Natural killer cell (primary cell): ENCODE measurements around the gene WSCD2. TPM values are rescaled to one million over a fixed set of nuclear protein-coding genes. Genes with fewer than 3 reads are reported as not detected.
A peak's percentile ranks its signal among the peaks of the same experiment; 100 is the strongest.

Experiments used
- ATAC-seq, 3 donors: fragments of 150-1000 bp in 2 of 3; fragments of 200-7000 bp in 1 of 3; cut with Tn5 transposase; 1 replicate in 1 of 3; 2 replicates in 2 of 3; pipeline ENCODE4 v1.10.0; 2021; ENCODE audit warnings: mild to moderate bottlenecking in 2 of 3, moderate library complexity in 2 of 3
- DNase-seq, 2 donors: peaks; one replicate each; pipeline versions ENCODE4 v3.0.0 to v3.0.0-alpha.2; 2013 to 2021; ENCODE audit warnings: mixed read lengths in 1 of 2
- H3K27ac ChIP-seq: one replicate; pipeline ENCODE4 v1.5.1; 2013; ENCODE audit warnings: mild to moderate bottlenecking, low read length
- H3K27me3 ChIP-seq: one replicate; pipeline ENCODE4 v1.6.1; 2013; ENCODE audit warnings: low read length; ENCODE audit not compliant: control insufficient read depth, insufficient read depth
- H3K36me3 ChIP-seq: one replicate; pipeline ENCODE4 v1.6.1; 2013; ENCODE audit warnings: low read length; ENCODE audit not compliant: control insufficient read depth, insufficient read depth
- H3K4me1 ChIP-seq: one replicate; pipeline ENCODE4 v1.6.1; 2013; ENCODE audit warnings: low read length; ENCODE audit not compliant: control insufficient read depth, insufficient read depth
- H3K4me3 ChIP-seq: one replicate; pipeline ENCODE4 v1.5.1; 2013; ENCODE audit warnings: low read length
- H3K9me3 ChIP-seq: one replicate; pipeline ENCODE4 v1.6.1; 2013; ENCODE audit warnings: low read length; ENCODE audit not compliant: control insufficient read depth, insufficient read depth
- H3K27ac Mint-ChIP-seq, 2 donors: one replicate each; pipeline ENCODE4 v1.8.0; 2022; ENCODE audit warnings: mild to moderate bottlenecking in 2 of 2, mixed read lengths in 2 of 2, moderate library complexity in 1 of 2
- H3K27me3 Mint-ChIP-seq, 2 donors: one replicate each; pipeline ENCODE4 v1.8.0; 2022; ENCODE audit warnings: low read depth in 2 of 2, mixed read lengths in 2 of 2
- H3K36me3 Mint-ChIP-seq: one replicate; pipeline ENCODE4 v1.8.0; 2022; ENCODE audit warnings: mixed read lengths
- H3K4me1 Mint-ChIP-seq, 2 donors: one replicate each; pipeline ENCODE4 v1.8.0; 2022; ENCODE audit warnings: mixed read lengths in 2 of 2
- H3K4me3 Mint-ChIP-seq: one replicate; pipeline ENCODE4 v1.8.0; 2022; ENCODE audit warnings: mild to moderate bottlenecking, moderate library complexity, mixed read lengths
- H3K9me3 Mint-ChIP-seq, 2 donors: one replicate each; pipeline ENCODE4 v1.8.0; 2022; ENCODE audit warnings: mixed read lengths in 2 of 2
- WGBS: methylation state at CpG from one replicate; pipeline ENCODE4 v1.1.7; 2013; ENCODE audit warnings: missing lambda C conversion rate; ENCODE audit not compliant: insufficient coverage; 5-methylcytosine and 5-hydroxymethylcytosine counted together
- intact Hi-C: fragments of 100-400 bp; cut with micrococcal nuclease; formaldehyde crosslinking; loops from one replicate; pipeline ENCODE4 v1.14.2; 2022
- total RNA-seq, 4 donors: library from RNA; stranded (reverse); fragments of 120-200 nt in 1 of 4; gene quantifications; one replicate each; pipeline versions ENCODE4 v1.2.3 to v1.2.4, GENCODE V29; 2013 to 2022
- TF ChIP-seq, protein P1 (sequence below): fragments of 200-600 bp; IDR thresholded peaks from one replicate; pipeline ENCODE4 v1.8.0; 2022; ENCODE audit warnings: antibody characterized with exemption

The WSCD2 gene
- total RNA-seq, 3 donors from 2014 or later (not counting 1 experiment from before 2014, with no cell fraction given) = 0.32 to 0.78 TPM; not detected in 1

GRCh38 chr12:108255252-108255602 is 126.1 kb downstream of the WSCD2 start:
- Histone ChIP-seq H3K4me3 (no peak overlapping the region), H3K27me3 (no peaks in the 10 kb centered on the region), H3K36me3 (no peaks in the 10 kb centered on the region), H3K27ac (no peak overlapping the region), H3K9me3 (no peaks in the 10 kb centered on the region), H3K4me1 (peaks cover 5% of the 10 kb centered on the region)
- peaks cover 11 to 16% of the 10 kb centered on the region in 2 donors for H3K4me1 Mint-ChIP-seq
- WGBS = 100% methylated on average over 3 of the region's 3 CpGs
- no peak overlapping the region for H3K27ac Mint-ChIP-seq
- H3K4me3 Mint-ChIP-seq = no peak overlapping the region
- intact Hi-C loops = no loop called here
- H3K36me3 Mint-ChIP-seq = peaks cover 12% of the 10 kb centered on the region
- ATAC-seq (no peak), DNase-seq (no peak)
- peaks cover 0 to under 1% of the 10 kb centered on the region in 2 donors for H3K9me3 Mint-ChIP-seq
- TF ChIP-seq, protein P1, sequence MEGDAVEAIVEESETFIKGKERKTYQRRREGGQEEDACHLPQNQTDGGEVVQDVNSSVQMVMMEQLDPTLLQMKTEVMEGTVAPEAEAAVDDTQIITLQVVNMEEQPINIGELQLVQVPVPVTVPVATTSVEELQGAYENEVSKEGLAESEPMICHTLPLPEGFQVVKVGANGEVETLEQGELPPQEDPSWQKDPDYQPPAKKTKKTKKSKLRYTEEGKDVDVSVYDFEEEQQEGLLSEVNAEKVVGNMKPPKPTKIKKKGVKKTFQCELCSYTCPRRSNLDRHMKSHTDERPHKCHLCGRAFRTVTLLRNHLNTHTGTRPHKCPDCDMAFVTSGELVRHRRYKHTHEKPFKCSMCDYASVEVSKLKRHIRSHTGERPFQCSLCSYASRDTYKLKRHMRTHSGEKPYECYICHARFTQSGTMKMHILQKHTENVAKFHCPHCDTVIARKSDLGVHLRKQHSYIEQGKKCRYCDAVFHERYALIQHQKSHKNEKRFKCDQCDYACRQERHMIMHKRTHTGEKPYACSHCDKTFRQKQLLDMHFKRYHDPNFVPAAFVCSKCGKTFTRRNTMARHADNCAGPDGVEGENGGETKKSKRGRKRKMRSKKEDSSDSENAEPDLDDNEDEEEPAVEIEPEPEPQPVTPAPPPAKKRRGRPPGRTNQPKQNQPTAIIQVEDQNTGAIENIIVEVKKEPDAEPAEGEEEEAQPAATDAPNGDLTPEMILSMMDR = no peak
- H3K27me3 Mint-ChIP-seq = peaks cover 0 to 6% of the 10 kb centered on the region in 2 donors

- Mint-ChIP-seq H3K9me3 (peaks cover 2 to 11% of the 10 kb centered on the region in 2 donors), H3K36me3 (peaks cover 22% of the 10 kb centered on the region), H3K4me1 (peaks cover 11 to 16% of the 10 kb centered on the region in 2 donors), H3K4me3 (no peak overlapping the region), H3K27ac (no peak overlapping the region), H3K27me3 (peaks cover 0 to 6% of the 10 kb centered on the region in 2 donors)
- peaks cover 2% of the 10 kb centered on the region for H3K9me3 ChIP-seq
- H3K4me3 ChIP-seq = no peak overlapping the region
- DNase-seq (no peak), ATAC-seq (peak in 1 of 3 donors; percentile 32)
- intact Hi-C loops = no loop called here
- peaks cover 5% of the 10 kb centered on the region for H3K4me1 ChIP-seq
- no peak overlapping the region for H3K27ac ChIP-seq
- no peaks in the 10 kb centered on the region for H3K27me3 ChIP-seq
- WGBS = 49% methylated on average over 3 of the region's 3 CpGs
- TF ChIP-seq, protein P1 = no peak
- no peaks in the 10 kb centered on the region for H3K36me3 ChIP-seq
These were observed 127.9 kb downstream of the WSCD2 start for GRCh38 chr12:108257004-108257403.

- no peak overlapping the region for H3K27ac Mint-ChIP-seq
- peaks cover 4 to 11% of the 10 kb centered on the region in 2 donors for H3K9me3 Mint-ChIP-seq
- H3K36me3 Mint-ChIP-seq = peaks cover 22% of the 10 kb centered on the region
- DNase-seq (no peak), ATAC-seq (no peak)
- H3K4me1 Mint-ChIP-seq = peaks cover 11 to 16% of the 10 kb centered on the region in 2 donors
- no peak overlapping the region for H3K4me3 Mint-ChIP-seq
- Histone ChIP-seq H3K9me3 (peaks cover 2% of the 10 kb centered on the region), H3K4me1 (peaks cover 5% of the 10 kb centered on the region), H3K27me3 (no peaks in the 10 kb centered on the region), H3K36me3 (no peaks in the 10 kb centered on the region), H3K4me3 (no peak overlapping the region), H3K27ac (no peak overlapping the region)
- TF ChIP-seq, protein P1 = no peak
- intact Hi-C loops = no loop called here
- WGBS = 94% methylated on average over 2 of the region's 4 CpGs
- peaks cover 0 to 6% of the 10 kb centered on the region in 2 donors for H3K27me3 Mint-ChIP-seq
These were observed 128.6 kb downstream of the WSCD2 start for GRCh38 chr12:108257610-108258106.

- Mint-ChIP-seq H3K27me3 (peaks cover 0 to 2% of the 10 kb centered on the region in 2 donors), H3K4me3 (no peak overlapping the region), H3K36me3 (peaks cover 22% of the 10 kb centered on the region), H3K27ac (no peak overlapping the region), H3K9me3 (peaks cover 4 to 11% of the 10 kb centered on the region in 2 donors), H3K4me1 (peaks cover 5 to 6% of the 10 kb centered on the region in 2 donors)
- peaks cover 2% of the 10 kb centered on the region for H3K9me3 ChIP-seq
- H3K4me3 ChIP-seq = no peak overlapping the region
- ATAC-seq = no peak
- no peaks in the 10 kb centered on the region for H3K36me3 ChIP-seq
- WGBS = 100% methylated on average over 1 of the region's 3 CpGs
- H3K27ac ChIP-seq = no peak overlapping the region
- TF ChIP-seq, protein P1 = no peak
- H3K27me3 ChIP-seq = no peaks in the 10 kb centered on the region
- intact Hi-C loops = no loop called here
- DNase-seq = no peak
- H3K4me1 ChIP-seq = no peaks in the 10 kb centered on the region
These were observed 131.0 kb downstream of the WSCD2 start for GRCh38 chr12:108260039-108260438.
